GM12874 (cell line): ENCODE data around the gene SERPINE1.

Source experiments
- TF ChIP-seq, protein P1 (sequence below): IDR thresholded peaks from 2 replicates; pipeline ENCODE4 v1.5.1; 2011; ENCODE audit warnings: low read depth, mild to moderate bottlenecking, control low read depth, low read length, moderate library complexity; ENCODE audit not compliant: insufficient read depth

Gene SERPINE1

DNA sequence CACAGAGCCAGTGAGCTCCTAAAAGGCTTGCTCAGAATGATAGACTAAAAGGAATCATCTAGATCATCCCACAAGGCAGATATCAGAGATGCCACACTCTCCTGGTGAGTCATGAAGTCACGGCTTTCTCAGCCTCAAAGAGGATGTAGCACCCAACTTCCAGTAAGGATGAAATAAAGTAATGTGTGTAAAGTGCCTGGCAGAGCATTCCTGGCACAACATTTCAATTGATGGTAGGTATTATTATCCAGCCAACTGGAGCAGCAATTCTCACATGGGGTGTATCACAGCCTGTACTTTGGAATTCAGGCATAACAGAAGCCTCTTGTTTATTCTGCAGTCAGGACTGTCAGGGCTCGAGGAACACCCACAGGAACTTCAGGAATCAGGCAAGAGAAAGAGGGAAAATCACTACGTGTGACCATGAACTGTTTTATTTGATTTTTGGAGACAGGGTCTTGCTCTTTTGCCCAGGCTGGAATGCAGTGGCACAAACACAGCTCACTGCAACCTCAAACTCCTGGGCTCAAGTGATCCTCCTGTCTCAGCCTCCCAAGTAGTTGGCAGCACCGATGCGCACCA lies 58.4 kb downstream of the SERPINE1 start:
- TF ChIP-seq, protein P1, sequence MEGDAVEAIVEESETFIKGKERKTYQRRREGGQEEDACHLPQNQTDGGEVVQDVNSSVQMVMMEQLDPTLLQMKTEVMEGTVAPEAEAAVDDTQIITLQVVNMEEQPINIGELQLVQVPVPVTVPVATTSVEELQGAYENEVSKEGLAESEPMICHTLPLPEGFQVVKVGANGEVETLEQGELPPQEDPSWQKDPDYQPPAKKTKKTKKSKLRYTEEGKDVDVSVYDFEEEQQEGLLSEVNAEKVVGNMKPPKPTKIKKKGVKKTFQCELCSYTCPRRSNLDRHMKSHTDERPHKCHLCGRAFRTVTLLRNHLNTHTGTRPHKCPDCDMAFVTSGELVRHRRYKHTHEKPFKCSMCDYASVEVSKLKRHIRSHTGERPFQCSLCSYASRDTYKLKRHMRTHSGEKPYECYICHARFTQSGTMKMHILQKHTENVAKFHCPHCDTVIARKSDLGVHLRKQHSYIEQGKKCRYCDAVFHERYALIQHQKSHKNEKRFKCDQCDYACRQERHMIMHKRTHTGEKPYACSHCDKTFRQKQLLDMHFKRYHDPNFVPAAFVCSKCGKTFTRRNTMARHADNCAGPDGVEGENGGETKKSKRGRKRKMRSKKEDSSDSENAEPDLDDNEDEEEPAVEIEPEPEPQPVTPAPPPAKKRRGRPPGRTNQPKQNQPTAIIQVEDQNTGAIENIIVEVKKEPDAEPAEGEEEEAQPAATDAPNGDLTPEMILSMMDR = no peak

DNA sequence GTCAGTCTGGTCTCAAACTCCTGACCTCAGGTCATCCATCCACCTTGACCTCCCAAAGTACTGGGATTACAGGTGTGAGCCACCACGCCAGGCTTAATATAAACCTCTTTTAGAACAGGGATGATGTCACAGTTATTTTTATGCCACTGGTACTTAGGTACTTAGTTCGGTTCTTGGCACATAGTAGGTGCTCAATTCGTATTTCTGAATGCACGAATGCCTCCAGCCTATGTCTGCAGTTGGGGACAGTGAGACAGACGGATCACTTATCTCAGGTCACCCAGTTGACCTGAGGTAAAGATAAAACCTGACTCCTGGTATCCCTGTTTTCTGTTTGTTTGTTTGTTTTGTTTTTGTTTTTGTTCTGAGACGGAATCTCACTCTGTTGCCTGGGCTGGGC lies 59.3 kb downstream of the SERPINE1 start:
- TF ChIP-seq, protein P1 = no peak

DNA sequence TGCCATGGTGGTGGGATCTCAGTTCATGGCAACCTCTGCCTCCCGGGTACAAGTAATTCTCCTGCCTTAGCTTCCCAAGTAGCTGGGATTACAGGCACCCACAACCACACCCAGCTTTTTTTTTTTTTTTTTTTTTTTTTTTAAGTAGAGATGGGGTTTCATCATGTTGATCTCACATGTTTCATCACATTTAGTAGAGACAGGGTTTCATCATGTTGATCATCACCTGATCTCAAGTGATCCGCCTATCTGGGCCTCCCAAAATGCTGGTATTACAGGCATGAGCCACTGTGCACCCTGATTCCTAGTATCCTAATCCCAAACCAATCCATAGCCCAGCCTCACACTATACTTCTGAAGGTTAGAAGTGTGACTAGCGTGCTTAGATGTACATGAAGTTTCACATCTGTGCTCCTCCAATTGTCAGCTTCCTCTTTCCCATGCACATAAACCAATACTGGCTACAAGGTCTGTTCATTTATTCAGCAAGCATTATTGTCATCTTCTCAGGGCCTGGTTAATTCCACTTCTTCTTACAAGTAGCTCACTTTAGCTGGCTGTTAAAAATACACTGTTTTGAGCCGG lies 60.0 kb downstream of the SERPINE1 start:
- TF ChIP-seq, protein P1 = no peak
